CD4-positive, alpha-beta T cell (primary cell): ENCODE measurements around the gene AMBRA1. TPM values are rescaled to one million over a fixed set of nuclear protein-coding genes. Genes with fewer than 3 reads are reported as not detected.
"Not testable (repeated sequence)": the region's sequence is repeated elsewhere in the genome, so short reads cannot be mapped to it uniquely, and the experiment has no call there.

Source experiments
- ATAC-seq: fragments of 200-7000 bp; cut with Tn5 transposase; one replicate; pipeline ENCODE4 v1.10.0; 2022; ENCODE audit warnings: mild to moderate bottlenecking; ENCODE audit not compliant: poor library complexity
- CTCF ChIA-PET: fragments of 350-600 bp; sonication (Branson Sonifier 250); formaldehyde crosslinking; loops from one replicate; lab custom pipeline; 2021; ENCODE audit warnings: antibody characterized with exemption, inconsistent platforms; lab: Charles Lee
- POLR2A ChIA-PET: fragments of 350-600 bp; sonication (Branson Sonifier 250); formaldehyde crosslinking; loops from one replicate; lab custom pipeline; 2021; ENCODE audit warnings: antibody characterized with exemption, inconsistent platforms; lab: Charles Lee
- DNase-seq, 14 experiments: peaks; one replicate each; pipeline ENCODE4 v3.0.0-alpha.2; 2013 to 2020; ENCODE audit warnings: mixed read lengths in 2 of 14
- H3K27ac ChIP-seq, 2 donors: one replicate each; pipeline versions ENCODE4 v1.5.1 to v1.7.0; 2013; ENCODE audit warnings: low read length in 2 of 2, low read depth in 1 of 2, mild to moderate bottlenecking in 1 of 2
- H3K27me3 ChIP-seq, 2 experiments: 1 replicate in 1 of 2; 2 replicates in 1 of 2; pipeline versions ENCODE4 v1.6.1 to v1.7.0; 2013; ENCODE audit warnings: low read length in 2 of 2, control low read depth in 1 of 2, mild to moderate bottlenecking in 1 of 2, moderate library complexity in 1 of 2; ENCODE audit not compliant: insufficient read depth in 2 of 2, control insufficient read depth in 1 of 2
- H3K36me3 ChIP-seq: one replicate; pipeline ENCODE4 v1.6.1; 2013; ENCODE audit warnings: low read length, control low read depth; ENCODE audit not compliant: insufficient read depth
- H3K4me1 ChIP-seq: one replicate; pipeline ENCODE4 v1.6.1; 2013; ENCODE audit warnings: low read length, control low read depth; ENCODE audit not compliant: insufficient read depth
- H3K4me3 ChIP-seq: one replicate; pipeline ENCODE4 v1.5.1; 2013; ENCODE audit warnings: mild to moderate bottlenecking, low read length, moderate library complexity
- H3K9me3 ChIP-seq, 2 experiments: 1 replicate in 1 of 2; 2 replicates in 1 of 2; pipeline versions ENCODE4 v1.6.1 to v1.7.0; 2013; ENCODE audit warnings: low read length in 2 of 2, mild to moderate bottlenecking in 2 of 2, control low read depth in 1 of 2, moderate library complexity in 1 of 2; ENCODE audit not compliant: control insufficient read depth in 1 of 2, insufficient read depth in 1 of 2
- H3K27ac Mint-ChIP-seq: one replicate; pipeline ENCODE4 v1.8.0; 2020; ENCODE audit warnings: mixed read lengths
- H3K27me3 Mint-ChIP-seq: one replicate; pipeline ENCODE4 v1.8.0; 2021; ENCODE audit warnings: mixed read lengths
- H3K36me3 Mint-ChIP-seq: one replicate; pipeline ENCODE4 v1.8.0; 2021; ENCODE audit warnings: low read depth, mixed read lengths
- H3K4me1 Mint-ChIP-seq: one replicate; pipeline ENCODE4 v1.8.0; 2021; ENCODE audit warnings: low read depth, mixed read lengths
- H3K4me3 Mint-ChIP-seq: one replicate; pipeline ENCODE4 v1.8.0; 2020; ENCODE audit warnings: mild to moderate bottlenecking, mixed read lengths
- H3K9me3 Mint-ChIP-seq: one replicate; pipeline ENCODE4 v1.8.0; 2020; ENCODE audit warnings: mixed read lengths
- CTCF ChIP-seq: fragments of 200-600 bp; IDR thresholded peaks from one replicate; pipeline ENCODE4 v1.8.0; 2022; ENCODE audit warnings: antibody characterized with exemption, mild to moderate bottlenecking
- intact Hi-C, 2 experiments: fragments of 100-400 bp; cut with DNase I in 1 of 2; cut with micrococcal nuclease in 1 of 2; formaldehyde crosslinking; loops; one replicate each; pipeline versions ENCODE4 v1.15.1 to v1.9.0; 2023 to 2025; cut with DNase I, micrococcal nuclease
- total RNA-seq, 174 experiments: library from RNA in 2 of 174; stranded (reverse) in 2 of 174; gene quantifications; one replicate each; pipeline ENCODE4 v1.2.3 and lab custom pipeline; 2021 to 2026

The AMBRA1 gene
- total RNA-seq, 2 experiments from 2014 or later, result 29.4 to 31.9 TPM

GRCh38 chr11:46380340-46381047, 213.3 kb downstream of the AMBRA1 start:
- intact Hi-C loops, result loop anchor here in 1 of 2 experiments (1.0 kb wide), 1 partner anchor 30 kb away; no protein-coding TSS in a partner anchor
- H3K4me3 ChIP-seq, result peak overlapping the region; percentile 73
- Mint-ChIP-seq H3K27ac (peak overlapping the region; percentile 57), H3K27me3 (peaks cover 18% of the 10 kb centered on the region), H3K4me3 (peak overlapping the region; percentile 80), H3K4me1 (peaks cover 4% of the 10 kb centered on the region), H3K9me3 (no peaks in the 10 kb centered on the region), H3K36me3 (peaks cover 26% of the 10 kb centered on the region)
- H3K9me3 ChIP-seq, result peaks cover 0 to 22% of the 10 kb centered on the region in 2 experiments
- peaks cover 30% of the 10 kb centered on the region for H3K36me3 ChIP-seq
- ATAC-seq (peak; percentile 47), DNase-seq (peak in 11 of 14 experiments; percentile 30 to 72 (median 54))
- no peak for TF ChIP-seq CTCF
- ChIA-PET POLR2A (interaction anchor here (0.6 to 1.0 kb wide), 4 partner anchors 10 to 1476 kb away, joined by 3 to 6 read pairs (median 3); no protein-coding TSS in a partner anchor), CTCF (no interaction called here)
- peaks cover 34% of the 10 kb centered on the region for H3K4me1 ChIP-seq
- peaks cover 23 to 25% of the 10 kb centered on the region in 2 experiments for H3K27me3 ChIP-seq
- peak overlapping the region in 1 of 2 donors; percentile 61 for H3K27ac ChIP-seq

GRCh38 chr11:46379482-46380293, 214.1 kb downstream of the AMBRA1 start:
- Mint-ChIP-seq H3K36me3 (peaks cover 32% of the 10 kb centered on the region), H3K27ac (peak overlapping the region; percentile 57), H3K4me3 (peak overlapping the region; percentile 77)
- Histone ChIP-seq H3K9me3 (peaks cover 0 to 16% of the 10 kb centered on the region in 2 experiments), H3K27ac (peak overlapping the region; percentile 15 to 41), H3K4me1 (peaks cover 34% of the 10 kb centered on the region), H3K36me3 (peaks cover 38% of the 10 kb centered on the region), H3K27me3 (peaks cover 22 to 23% of the 10 kb centered on the region in 2 experiments)
- intact Hi-C loops, H3K9me3 Mint-ChIP-seq, H3K4me1 Mint-ChIP-seq, H3K4me3 ChIP-seq, H3K27me3 Mint-ChIP-seq: not testable (repeated sequence)
- ATAC-seq (peak; percentile 4), DNase-seq (peak in 1 of 14 experiments; percentile 39)
- ChIA-PET POLR2A (interaction anchor here (0.6 to 2.8 kb wide), 3 partner anchors 27 to 1476 kb away, joined by 3 to 10 read pairs (median 5); no protein-coding TSS in a partner anchor), CTCF (interaction anchor here (0.8 kb wide), 1 partner anchor 28 kb away, joined by 3 read pairs; no protein-coding TSS in a partner anchor)

- no peak overlapping the region for H3K4me3 ChIP-seq
- Mint-ChIP-seq H3K27ac (peak overlapping the region; percentile 47), H3K4me1 (peaks cover 4% of the 10 kb centered on the region), H3K9me3 (no peaks in the 10 kb centered on the region), H3K27me3 (peaks cover 9% of the 10 kb centered on the region), H3K36me3 (peaks cover 32% of the 10 kb centered on the region), H3K4me3 (peak overlapping the region; percentile 77)
- no peak for TF ChIP-seq CTCF
- POLR2A ChIA-PET, result interaction anchor here (0.9 to 2.8 kb wide), 3 partner anchors 19 to 30 kb away, joined by 4 to 10 read pairs (median 5); no protein-coding TSS in a partner anchor
- H3K27ac ChIP-seq, result peak overlapping the region; percentile 15 to 41
- CTCF ChIA-PET, result interaction anchor here (2.4 kb wide), 1 partner anchor 27 kb away, joined by 8 read pairs; no protein-coding TSS in a partner anchor
- peaks cover 15 to 18% of the 10 kb centered on the region in 2 experiments for H3K27me3 ChIP-seq
- peaks cover 34% of the 10 kb centered on the region for H3K4me1 ChIP-seq
- peaks cover 45% of the 10 kb centered on the region for H3K36me3 ChIP-seq
- ATAC-seq (no peak), DNase-seq (peak in 1 of 14 experiments; percentile 50)
- intact Hi-C loops, result no loop called here
- peaks cover 0 to 9% of the 10 kb centered on the region in 2 experiments for H3K9me3 ChIP-seq
Measured at GRCh38 chr11:46378811-46379481, 214.9 kb downstream of the AMBRA1 start.
